HFFc6 (cell line): ENCODE measurements around the gene MAPK12. TPM values are rescaled to one million over a fixed set of nuclear protein-coding genes. Genes with fewer than 3 reads are reported as not detected.

ENCODE experiments used
- DNase-seq: peaks from one replicate; pipeline ENCODE4 v3.0.0-alpha.2; 2018
- H3K27ac Mint-ChIP-seq: 2 replicates; pipeline ENCODE4 v1.8.0; 2020; ENCODE audit warnings: mild to moderate bottlenecking, mixed read lengths
- H3K27me3 Mint-ChIP-seq: 2 replicates; pipeline ENCODE4 v1.8.0; 2021; ENCODE audit warnings: mild to moderate bottlenecking, moderate library complexity, mixed read lengths; ENCODE audit not compliant: insufficient read depth
- H3K36me3 Mint-ChIP-seq: 2 replicates; pipeline ENCODE4 v1.8.0; 2021; ENCODE audit warnings: low read depth, mixed read lengths
- H3K4me1 Mint-ChIP-seq: 2 replicates; pipeline ENCODE4 v1.8.0; 2020; ENCODE audit warnings: low read depth, mixed read lengths
- H3K4me3 Mint-ChIP-seq: 2 replicates; pipeline ENCODE4 v1.8.0; 2020; ENCODE audit warnings: mild to moderate bottlenecking, moderate library complexity, mixed read lengths
- H3K9me3 Mint-ChIP-seq: 2 replicates; pipeline ENCODE4 v1.8.0; 2020; ENCODE audit warnings: mild to moderate bottlenecking, mixed read lengths
- total RNA-seq, 6 experiments: library from RNA; stranded (reverse); fragmentation: NEBNext Ultra II Directional; extraction: Animal tissue kit (Norgen Biotek cat#: 25700); gene quantifications; 2 replicates in 1 of 6; 3 replicates in 5 of 6; pipeline ENCODE4 v1.2.3, GENCODE V29; 2021
- TF ChIP-seq, protein P1 (sequence below): fragments of 200-600 bp; sonication (generic); IDR thresholded peaks from 2 replicates; pipeline ENCODE4 v1.5.0; 2021; ENCODE audit warnings: antibody characterized with exemption, mild to moderate bottlenecking

Gene MAPK12
- total RNA-seq, 6 experiments from 2014 or later: 31.4 to 39.5 (median 34.1) TPM

GRCh38 chr22:50286275-50286674, 24.8 kb upstream of the MAPK12 start:
- peaks cover 5% of the 10 kb centered on the region; the same call in 1 of the 2 replicates for H3K4me1 Mint-ChIP-seq
- no peaks in the 10 kb centered on the region for H3K9me3 Mint-ChIP-seq
- peaks cover 13% of the 10 kb centered on the region for H3K27me3 Mint-ChIP-seq
- 0 out of 2 replicates have a peak, but pooled peaks cover 3% of the 10 kb centered on the region for H3K36me3 Mint-ChIP-seq
- DNase-seq: no peak
- no peak overlapping the region for H3K27ac Mint-ChIP-seq
- H3K4me3 Mint-ChIP-seq: no peak overlapping the region; the same call in 1 of the 2 replicates
- TF ChIP-seq, protein P1, sequence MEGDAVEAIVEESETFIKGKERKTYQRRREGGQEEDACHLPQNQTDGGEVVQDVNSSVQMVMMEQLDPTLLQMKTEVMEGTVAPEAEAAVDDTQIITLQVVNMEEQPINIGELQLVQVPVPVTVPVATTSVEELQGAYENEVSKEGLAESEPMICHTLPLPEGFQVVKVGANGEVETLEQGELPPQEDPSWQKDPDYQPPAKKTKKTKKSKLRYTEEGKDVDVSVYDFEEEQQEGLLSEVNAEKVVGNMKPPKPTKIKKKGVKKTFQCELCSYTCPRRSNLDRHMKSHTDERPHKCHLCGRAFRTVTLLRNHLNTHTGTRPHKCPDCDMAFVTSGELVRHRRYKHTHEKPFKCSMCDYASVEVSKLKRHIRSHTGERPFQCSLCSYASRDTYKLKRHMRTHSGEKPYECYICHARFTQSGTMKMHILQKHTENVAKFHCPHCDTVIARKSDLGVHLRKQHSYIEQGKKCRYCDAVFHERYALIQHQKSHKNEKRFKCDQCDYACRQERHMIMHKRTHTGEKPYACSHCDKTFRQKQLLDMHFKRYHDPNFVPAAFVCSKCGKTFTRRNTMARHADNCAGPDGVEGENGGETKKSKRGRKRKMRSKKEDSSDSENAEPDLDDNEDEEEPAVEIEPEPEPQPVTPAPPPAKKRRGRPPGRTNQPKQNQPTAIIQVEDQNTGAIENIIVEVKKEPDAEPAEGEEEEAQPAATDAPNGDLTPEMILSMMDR: no peak

- Mint-ChIP-seq H3K27ac (no peak overlapping the region), H3K36me3 (0 out of 2 replicates have a peak, but pooled peaks cover 3% of the 10 kb centered on the region)
Observed at GRCh38 chr22:50285568-50286229, 24.2 kb upstream of the MAPK12 start.

DNA sequence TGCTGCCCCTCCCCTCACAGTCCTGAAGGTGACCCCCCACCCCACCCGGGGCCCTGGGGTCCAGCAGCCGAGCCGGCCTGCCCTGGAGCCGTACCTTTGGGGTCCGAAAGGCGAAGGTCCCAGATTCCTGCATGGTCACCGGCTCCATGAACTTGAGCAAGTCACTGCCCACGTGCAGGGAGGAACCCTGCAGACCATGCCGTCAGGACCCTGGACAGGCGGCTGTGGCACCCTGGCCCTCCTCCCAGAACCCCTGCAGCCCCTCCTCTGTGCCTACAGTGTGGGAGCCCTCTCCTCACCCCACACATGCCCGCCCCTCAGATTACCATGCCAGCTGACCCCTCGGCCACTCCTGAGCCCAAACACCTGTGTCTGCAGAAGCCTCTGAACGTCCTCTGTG, 23.0 kb upstream of the MAPK12 start:
- Mint-ChIP-seq H3K4me3 (no peak overlapping the region), H3K36me3 (0 out of 2 replicates have a peak, but pooled peaks cover 3% of the 10 kb centered on the region), H3K4me1 (peaks cover 5% of the 10 kb centered on the region; the same call in 1 of the 2 replicates), H3K9me3 (no peaks in the 10 kb centered on the region), H3K27ac (peak overlapping the region; percentile 40; the same call in 1 of the 2 replicates), H3K27me3 (peaks cover 13% of the 10 kb centered on the region)
- DNase-seq: no peak
- TF ChIP-seq, protein P1: no peak

More at GRCh38 chr22:50285568-50286229, 24.2 kb upstream of the MAPK12 start:
- peaks cover 13% of the 10 kb centered on the region for H3K27me3 Mint-ChIP-seq
- peaks cover 5% of the 10 kb centered on the region; the same call in 1 of the 2 replicates for H3K4me1 Mint-ChIP-seq
- no peaks in the 10 kb centered on the region for H3K9me3 Mint-ChIP-seq
- DNase-seq: no peak
- H3K4me3 Mint-ChIP-seq: no peak overlapping the region; the same call in 1 of the 2 replicates
- TF ChIP-seq, protein P1: no peak

DNA sequence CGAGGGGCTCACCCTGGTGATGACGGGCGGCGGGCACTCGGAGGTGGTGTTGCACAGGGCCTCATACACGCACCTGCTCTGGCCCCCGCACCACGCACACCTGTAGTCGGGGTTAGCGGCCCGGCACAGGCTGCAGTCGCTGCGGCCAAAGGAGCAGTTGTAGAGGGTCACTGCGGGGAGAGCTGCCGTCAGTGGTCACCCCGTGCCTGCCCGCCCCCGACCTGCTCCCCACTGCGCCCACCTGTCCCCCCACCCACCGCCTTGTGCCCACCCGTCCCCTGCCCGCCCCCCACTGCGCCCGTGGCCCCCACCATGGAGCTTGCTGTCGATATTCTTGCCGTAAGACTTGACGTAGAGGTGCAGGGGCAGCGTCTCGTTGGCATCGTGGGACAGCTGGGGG, 22.3 kb upstream of the MAPK12 start:
- peaks cover 3% of the 10 kb centered on the region; the same call in 1 of the 2 replicates for H3K36me3 Mint-ChIP-seq
- H3K4me1 Mint-ChIP-seq: peaks cover 5% of the 10 kb centered on the region; the same call in 1 of the 2 replicates
- no peaks in the 10 kb centered on the region for H3K9me3 Mint-ChIP-seq
- H3K27ac Mint-ChIP-seq: no peak overlapping the region
- DNase-seq: no peak
- no peak overlapping the region for H3K4me3 Mint-ChIP-seq
- H3K27me3 Mint-ChIP-seq: peaks cover 13% of the 10 kb centered on the region
- TF ChIP-seq, protein P1: no peak

DNA sequence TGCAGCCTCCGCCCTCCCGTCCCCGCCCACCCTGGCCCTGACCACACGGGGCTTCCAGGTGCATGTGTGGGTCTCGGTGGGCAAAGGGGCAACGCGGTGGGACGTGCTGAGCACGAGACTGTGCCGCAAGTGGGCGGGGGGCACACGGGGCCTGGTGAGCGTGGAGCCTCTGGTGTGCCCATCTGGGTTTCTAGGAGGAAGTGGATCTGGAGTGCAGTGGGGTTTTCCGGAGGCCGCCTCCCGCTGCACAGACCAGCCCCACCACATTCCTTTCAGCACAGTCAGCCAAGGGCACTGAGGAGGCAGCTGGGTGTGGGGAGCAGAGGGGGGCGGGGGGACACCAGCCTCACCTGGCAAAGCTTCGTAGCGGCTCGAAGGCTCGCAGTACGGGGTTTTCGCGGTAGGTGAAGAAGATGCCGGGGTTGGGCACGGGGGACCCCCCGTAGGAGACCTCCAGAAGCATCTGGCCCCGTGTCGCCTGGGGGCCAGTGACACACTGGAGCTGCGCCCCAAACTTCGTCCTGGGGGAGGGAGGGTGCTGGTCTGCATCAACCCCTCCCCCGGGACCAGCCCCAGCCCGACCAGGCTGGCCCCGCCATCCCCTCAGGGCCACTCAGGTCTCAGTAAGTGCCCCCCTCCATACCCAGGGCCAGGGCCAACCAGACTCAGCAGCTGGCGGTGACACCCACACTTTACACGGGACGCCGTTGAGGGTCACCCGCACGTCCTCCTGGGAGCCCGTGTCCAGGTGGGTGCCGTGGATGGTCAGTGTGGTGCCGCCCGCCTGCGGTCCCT, 21.1 kb upstream of the MAPK12 start:
- TF ChIP-seq, protein P1: no peak
- peak overlapping the region; percentile 58 for H3K27ac Mint-ChIP-seq
- DNase-seq: peak; percentile 39
- H3K4me3 Mint-ChIP-seq: no peak overlapping the region
- peaks cover 11% of the 10 kb centered on the region for H3K27me3 Mint-ChIP-seq
- H3K36me3 Mint-ChIP-seq: peaks cover 4% of the 10 kb centered on the region; the same call in 1 of the 2 replicates
- no peaks in the 10 kb centered on the region for H3K9me3 Mint-ChIP-seq
- H3K4me1 Mint-ChIP-seq: peaks cover 5% of the 10 kb centered on the region; the same call in 1 of the 2 replicates
